ENCODE results near the gene TSPAN13.

The TSPAN13 gene

GRCh38 chr7:16718111-16718656, 35.4 kb upstream of the TSPAN13 start:
- TF ChIP-seq, protein P1, sequence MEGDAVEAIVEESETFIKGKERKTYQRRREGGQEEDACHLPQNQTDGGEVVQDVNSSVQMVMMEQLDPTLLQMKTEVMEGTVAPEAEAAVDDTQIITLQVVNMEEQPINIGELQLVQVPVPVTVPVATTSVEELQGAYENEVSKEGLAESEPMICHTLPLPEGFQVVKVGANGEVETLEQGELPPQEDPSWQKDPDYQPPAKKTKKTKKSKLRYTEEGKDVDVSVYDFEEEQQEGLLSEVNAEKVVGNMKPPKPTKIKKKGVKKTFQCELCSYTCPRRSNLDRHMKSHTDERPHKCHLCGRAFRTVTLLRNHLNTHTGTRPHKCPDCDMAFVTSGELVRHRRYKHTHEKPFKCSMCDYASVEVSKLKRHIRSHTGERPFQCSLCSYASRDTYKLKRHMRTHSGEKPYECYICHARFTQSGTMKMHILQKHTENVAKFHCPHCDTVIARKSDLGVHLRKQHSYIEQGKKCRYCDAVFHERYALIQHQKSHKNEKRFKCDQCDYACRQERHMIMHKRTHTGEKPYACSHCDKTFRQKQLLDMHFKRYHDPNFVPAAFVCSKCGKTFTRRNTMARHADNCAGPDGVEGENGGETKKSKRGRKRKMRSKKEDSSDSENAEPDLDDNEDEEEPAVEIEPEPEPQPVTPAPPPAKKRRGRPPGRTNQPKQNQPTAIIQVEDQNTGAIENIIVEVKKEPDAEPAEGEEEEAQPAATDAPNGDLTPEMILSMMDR (conservative IDR thresholded peaks at IDR 0.05; ENCODE audit: low read length) = no peak
- no peak for DNase-seq (ENCODE audit: low read depth)
- no peak overlapping the region for H3K4me3 ChIP-seq (ENCODE audit: low read length)

DNA sequence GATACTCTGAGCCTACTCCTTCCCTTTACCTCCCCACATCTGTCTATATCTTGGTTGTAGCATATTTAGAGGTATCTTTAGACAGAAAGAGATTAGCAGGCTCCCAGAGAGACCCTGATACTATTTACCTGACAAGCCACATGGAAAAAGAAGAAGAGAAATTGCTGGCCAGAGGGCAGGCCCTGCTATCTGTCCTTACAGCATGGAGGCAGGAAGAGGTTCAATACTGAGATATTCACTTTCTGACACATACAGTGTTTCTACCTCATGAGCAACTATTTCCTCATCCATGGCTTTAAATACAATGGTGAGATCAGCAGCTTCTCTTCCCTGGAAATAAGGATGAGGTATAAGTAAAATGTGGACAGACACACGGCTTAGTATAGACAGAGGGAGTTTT, 33.9 kb upstream of the TSPAN13 start:
- DNase-seq (ENCODE audit: low read depth) = no peak
- TF ChIP-seq, protein P1 (conservative IDR thresholded peaks at IDR 0.05; ENCODE audit: low read length) = no peak
- no peak overlapping the region for H3K4me3 ChIP-seq (ENCODE audit: low read length)

DNA sequence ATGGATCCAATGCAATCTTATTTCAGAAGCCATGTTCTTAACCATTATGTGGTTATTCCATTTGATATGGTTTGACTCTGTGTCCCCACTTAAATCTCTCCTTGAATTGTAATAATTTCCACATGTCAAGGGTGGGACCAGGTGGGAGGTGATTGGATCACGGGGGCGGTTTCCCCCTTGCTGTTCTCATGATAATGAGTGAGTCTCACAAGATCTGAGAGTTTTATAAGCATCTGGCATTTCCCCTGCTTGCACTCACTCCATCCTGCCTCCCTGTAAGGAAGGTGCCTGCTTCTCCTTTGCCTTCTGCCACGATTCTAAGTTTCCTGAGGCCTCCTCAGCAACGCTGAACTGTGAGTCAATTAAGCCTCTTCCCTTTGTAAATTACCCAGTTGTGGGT, 32.0 kb upstream of the TSPAN13 start:
- TF ChIP-seq, protein P1 (conservative IDR thresholded peaks at IDR 0.05; ENCODE audit: low read length) = no peak
- no peak for DNase-seq (ENCODE audit: low read depth)
- no peak overlapping the region for H3K4me3 ChIP-seq (ENCODE audit: low read length)

- no peak for DNase-seq (ENCODE audit: low read depth)
- no peak overlapping the region for H3K4me3 ChIP-seq (ENCODE audit: low read length)
- TF ChIP-seq, protein P1 (conservative IDR thresholded peaks at IDR 0.05; ENCODE audit: low read length) = no peak
These were observed 29.2 kb upstream of the TSPAN13 start for GRCh38 chr7:16724344-16724743.

DNA sequence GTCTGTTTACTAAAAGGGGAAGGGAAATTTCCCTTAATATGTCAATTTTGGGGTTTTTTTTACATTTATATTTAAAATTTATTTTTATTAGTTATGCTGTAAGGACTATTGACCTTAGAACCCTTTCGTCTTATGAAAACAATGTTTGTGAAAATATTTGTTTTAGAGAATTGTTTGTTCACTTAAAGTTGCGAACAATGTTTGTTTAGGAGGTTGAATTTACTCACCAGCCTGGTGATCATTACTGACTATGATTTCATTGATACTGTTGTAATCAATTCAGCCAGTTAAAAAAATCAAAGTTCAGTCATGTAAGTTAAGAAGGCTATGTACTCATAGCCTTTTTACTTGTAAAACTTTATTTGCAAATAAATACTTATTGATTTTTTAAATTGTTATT, 27.4 kb upstream of the TSPAN13 start:
- H3K4me3 ChIP-seq (ENCODE audit: low read length) = no peak overlapping the region
- TF ChIP-seq, protein P1 (conservative IDR thresholded peaks at IDR 0.05; ENCODE audit: low read length) = no peak
- DNase-seq (ENCODE audit: low read depth) = no peak

DNA sequence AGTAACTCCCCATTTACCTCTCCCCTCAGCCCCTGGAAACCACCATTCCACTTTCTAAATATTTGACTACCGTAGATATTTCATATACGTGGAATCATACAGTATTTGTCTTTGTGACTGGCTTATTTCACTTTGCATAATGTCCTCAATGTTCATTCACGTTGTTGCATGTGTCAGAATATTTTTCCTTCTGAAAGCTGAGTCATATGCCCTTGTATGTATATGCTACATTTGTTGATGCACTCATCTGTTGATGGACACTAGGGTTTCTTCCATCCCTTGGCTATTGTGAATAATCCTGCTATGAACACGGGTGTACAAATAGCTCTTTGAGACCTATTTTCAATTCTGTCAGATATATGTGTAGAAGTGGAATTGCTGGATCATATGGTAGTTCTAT, 25.8 kb upstream of the TSPAN13 start:
- no peak for DNase-seq (ENCODE audit: low read depth)
- no peak overlapping the region for H3K4me3 ChIP-seq (ENCODE audit: low read length)
- TF ChIP-seq, protein P1 (conservative IDR thresholded peaks at IDR 0.05; ENCODE audit: low read length) = no peak

GRCh38 chr7:16728811-16729210, 24.7 kb upstream of the TSPAN13 start:
- no peak for DNase-seq (ENCODE audit: low read depth)
- no peak overlapping the region for H3K4me3 ChIP-seq (ENCODE audit: low read length)
- TF ChIP-seq, protein P1 (conservative IDR thresholded peaks at IDR 0.05; ENCODE audit: low read length) = no peak

Measured in AG10803 (cell line).